Suprapubic skin (tissue), 4 donors: Measurements from ENCODE around the gene ADAMTS3. TPM values are rescaled to one million over a fixed set of nuclear protein-coding genes. Genes with fewer than 3 reads are reported as not detected.

Experiments used
- DNase-seq, 2 donors: peaks; one replicate each; pipeline ENCODE4 v3.0.0-alpha.2; 2019; ENCODE audit warnings: low spot score in 2 of 2
- H3K27ac ChIP-seq: fragments of 200-600 bp; sonication (generic); one replicate; pipeline ENCODE4 v1.5.1; 2019
- H3K27me3 ChIP-seq: fragments of 200-600 bp; sonication (generic); one replicate; pipeline ENCODE4 v1.5.1; 2019
- H3K36me3 ChIP-seq: fragments of 200-600 bp; sonication (generic); one replicate; pipeline ENCODE4 v1.5.1; 2019
- H3K4me1 ChIP-seq: fragments of 200-600 bp; sonication (generic); one replicate; pipeline ENCODE4 v1.5.1; 2019
- H3K4me3 ChIP-seq: fragments of 200-600 bp; sonication (generic); one replicate; pipeline ENCODE4 v1.5.1; 2019; ENCODE audit warnings: mild to moderate bottlenecking
- H3K9me3 ChIP-seq: fragments of 200-600 bp; sonication (generic); one replicate; pipeline ENCODE4 v1.5.1; 2019
- CTCF ChIP-seq, 2 donors: fragments of 200-600 bp in 1 of 2; fragments of 450-650 bp in 1 of 2; sonication (generic) in 1 of 2; IDR thresholded peaks; one replicate each; pipeline ENCODE4 v1.5.1; 2016 to 2019; ENCODE audit warnings: antibody characterized with exemption in 2 of 2, mild to moderate bottlenecking in 1 of 2, moderate library complexity in 1 of 2
- EP300 ChIP-seq: sonication (generic); formaldehyde crosslinking; IDR thresholded peaks from one replicate; pipeline ENCODE4 v1.6.1; 2017; ENCODE audit warnings: antibody characterized with exemption
- POLR2A ChIP-seq, 2 donors: fragments of 450-650 bp; IDR thresholded peaks; one replicate each; pipeline ENCODE4 v1.6.1; 2017; ENCODE audit warnings: antibody characterized with exemption in 2 of 2, mild to moderate bottlenecking in 2 of 2, moderate library complexity in 2 of 2
- POLR2AphosphoS5 ChIP-seq, 3 donors: sonication (generic); formaldehyde crosslinking; IDR thresholded peaks; one replicate each; pipeline ENCODE4 v1.6.1; 2017; ENCODE audit warnings: antibody characterized with exemption in 3 of 3
- WGBS: methylation state at CpG from one replicate; pipeline ENCODE4 v1.1.5; 2018; 5-methylcytosine and 5-hydroxymethylcytosine counted together
- total RNA-seq, 4 donors: library from RNA; depleted of rRNA; stranded (reverse); fragments of >200 nt; gene quantifications; one replicate each; pipeline ENCODE4 v1.1.0, GENCODE V29; 2016

Gene ADAMTS3
- total RNA-seq, 4 donors from 2014 or later = 0.21 to 0.80 (median 0.70) TPM

- H3K27me3 ChIP-seq = no peaks in the 10 kb centered on the region
- H3K36me3 ChIP-seq = no peaks in the 10 kb centered on the region
- no peak overlapping the region for H3K27ac ChIP-seq
- no peaks in the 10 kb centered on the region for H3K4me1 ChIP-seq
- WGBS = 73% methylated on average over 2 of the region's 2 CpGs
- H3K9me3 ChIP-seq = no peaks in the 10 kb centered on the region
- H3K4me3 ChIP-seq = no peak overlapping the region
- TF ChIP-seq CTCF (IDR thresholded peaks at IDR 0.05) = no peak
- TF ChIP-seq EP300 = no peak
- no peak for TF ChIP-seq POLR2AphosphoS5 (IDR thresholded peaks at IDR 0.05)
- no peak for TF ChIP-seq POLR2A (IDR thresholded peaks at IDR 0.05)
- DNase-seq = no peak
These were observed 61.9 kb downstream of the ADAMTS3 start for GRCh38 chr4:72507167-72507566.

GRCh38 chr4:72505314-72505744 is 63.7 kb downstream of the ADAMTS3 start:
- H3K4me1 ChIP-seq = no peaks in the 10 kb centered on the region
- H3K9me3 ChIP-seq = no peaks in the 10 kb centered on the region
- H3K27me3 ChIP-seq = no peaks in the 10 kb centered on the region
- DNase-seq = peak in 1 of 2 donors; percentile 44
- WGBS = 13% methylated on average over 3 of the region's 3 CpGs
- H3K27ac ChIP-seq = no peak overlapping the region
- TF ChIP-seq POLR2AphosphoS5 (IDR thresholded peaks at IDR 0.05) (no peak), EP300 (no peak), POLR2A (IDR thresholded peaks at IDR 0.05) (no peak), CTCF (IDR thresholded peaks at IDR 0.05) (peak; percentile 28 to 51)
- H3K36me3 ChIP-seq = no peaks in the 10 kb centered on the region
- H3K4me3 ChIP-seq = no peak overlapping the region

- Histone ChIP-seq H3K9me3 (no peaks in the 10 kb centered on the region), H3K27ac (no peak overlapping the region), H3K4me1 (no peaks in the 10 kb centered on the region), H3K27me3 (no peaks in the 10 kb centered on the region), H3K4me3 (no peak overlapping the region), H3K36me3 (no peaks in the 10 kb centered on the region)
- WGBS = 74% methylated on average over 2 of the region's 2 CpGs
- TF ChIP-seq POLR2AphosphoS5 (IDR thresholded peaks at IDR 0.05) = no peak
- TF ChIP-seq EP300 = no peak
- TF ChIP-seq CTCF (IDR thresholded peaks at IDR 0.05) = no peak
- no peak for TF ChIP-seq POLR2A (IDR thresholded peaks at IDR 0.05)
- DNase-seq = no peak
These were observed 68.8 kb downstream of the ADAMTS3 start for GRCh38 chr4:72500214-72500613.

- no peaks in the 10 kb centered on the region for H3K27me3 ChIP-seq
- TF ChIP-seq POLR2AphosphoS5 (IDR thresholded peaks at IDR 0.05) (no peak), EP300 (no peak), POLR2A (IDR thresholded peaks at IDR 0.05) (no peak), CTCF (IDR thresholded peaks at IDR 0.05) (no peak)
- H3K4me3 ChIP-seq = no peak overlapping the region
- 31% methylated on average over 1 of the region's 1 CpG for WGBS
- DNase-seq = no peak
- H3K9me3 ChIP-seq = peaks cover 4% of the 10 kb centered on the region
- H3K36me3 ChIP-seq = no peaks in the 10 kb centered on the region
- no peak overlapping the region for H3K27ac ChIP-seq
- H3K4me1 ChIP-seq = no peaks in the 10 kb centered on the region
These were observed 72.9 kb downstream of the ADAMTS3 start for GRCh38 chr4:72496119-72496518.

GRCh38 chr4:72494156-72494555 is 74.9 kb downstream of the ADAMTS3 start:
- Histone ChIP-seq H3K4me1 (no peaks in the 10 kb centered on the region), H3K36me3 (no peaks in the 10 kb centered on the region), H3K9me3 (peaks cover 4% of the 10 kb centered on the region), H3K4me3 (no peak overlapping the region), H3K27me3 (no peaks in the 10 kb centered on the region), H3K27ac (no peak overlapping the region)
- DNase-seq = no peak
- TF ChIP-seq POLR2AphosphoS5 (IDR thresholded peaks at IDR 0.05) (no peak), CTCF (IDR thresholded peaks at IDR 0.05) (no peak), EP300 (no peak), POLR2A (IDR thresholded peaks at IDR 0.05) (no peak)
